ENCODE data around the gene MAX. TPM values are rescaled to one million over a fixed set of nuclear protein-coding genes. Genes with fewer than 3 reads are reported as not detected.

MAX gene
- total and polyA plus RNA-seq, 9 of the 15 experiments (the other 6 are each of a cell fraction or from before 2014, with no cell fraction given), result 15.4 to 96.5 (median 51.6) TPM

- no peak for TF ChIP-seq ZNF407 (IDR thresholded peaks at IDR 0.05; ENCODE audit: low read depth)
- TF ChIP-seq GTF2B (IDR thresholded peaks at IDR 0.05; ENCODE audit: extremely low read depth, insufficient read length), result no peak
- TF ChIP-seq SMARCA5 (IDR thresholded peaks at IDR 0.05), result no peak
- no peak for TF ChIP-seq ZNF707 (CRISPR knock-in tag; conservative IDR thresholded peaks at IDR 0.05)
- no peak for TF ChIP-seq ZNF830 (CRISPR knock-in tag; IDR thresholded peaks at IDR 0.05)
- no peak for TF ChIP-seq ZNF449 (CRISPR knock-in tag; IDR thresholded peaks at IDR 0.05)
- TF ChIP-seq NFATC3 (IDR thresholded peaks at IDR 0.05), result no peak
- 0 out of 4 replicates have a peak, but pooled peaks of 1 of the 2 experiments have one; percentile 59 for TF ChIP-seq KDM4B (IDR thresholded peaks at IDR 0.05; ENCODE audit: borderline replicate concordance in 2 of 2, low read depth in 1 of 2)
- TF ChIP-seq CCNT2 (IDR thresholded peaks at IDR 0.05; ENCODE audit: borderline replicate concordance, extremely low read depth, insufficient read length, low read depth, low read length), result peak; percentile 39
- no peak for TF ChIP-seq FOS (IDR thresholded peaks at IDR 0.05; ENCODE audit: extremely low read depth, insufficient read length)
- TF ChIP-seq HDAC3 (IDR thresholded peaks at IDR 0.05; ENCODE audit: borderline replicate concordance, partially characterized antibody), result no peak
- TF ChIP-seq MIER1 (IDR thresholded peaks at IDR 0.05; ENCODE audit: low read depth), result no peak
- peak; percentile 67 to 78 for TF ChIP-seq E2F6 (IDR thresholded peaks at IDR 0.05; ENCODE audit: borderline replicate concordance in 1 of 2, extremely low read depth in 1 of 2, insufficient read depth in 1 of 2, insufficient read length in 1 of 2, low read depth in 1 of 2, low read length in 1 of 2, poor library complexity in 1 of 2, severe bottlenecking in 1 of 2)
- peak; percentile 84 for TF ChIP-seq MXI1 (IDR thresholded peaks at IDR 0.05; ENCODE audit: low read depth, low read length)
Measured at GRCh38 chr14:65102441-65103149, at the start of gene MAX (continued).

Measured in K562 (cell line).